H9 (cell line): ENCODE data around the gene RNLS. TPM values are rescaled to one million over a fixed set of nuclear protein-coding genes. Genes with fewer than 3 reads are reported as not detected.

ENCODE experiments used
- DNase-seq: peaks from one replicate; pipeline ENCODE4 v3.0.0-alpha.2; 2017
- H2AFZ ChIP-seq: one replicate; pipeline ENCODE4 v1.6.1; 2013; ENCODE audit warnings: mild to moderate bottlenecking, low read length, control low read depth, moderate library complexity
- H2AK5ac ChIP-seq: 2 replicates; pipeline ENCODE4 v1.6.1; 2013; ENCODE audit warnings: low read length, control low read depth, mixed read lengths; ENCODE audit not compliant: insufficient read length
- H2BK120ac ChIP-seq: one replicate; pipeline ENCODE4 v1.6.1; 2013; ENCODE audit warnings: low read depth, mild to moderate bottlenecking, low read length, control low read depth, inconsistent platforms; ENCODE audit not compliant: poor library complexity, severe bottlenecking
- H2BK12ac ChIP-seq: 2 replicates; pipeline ENCODE4 v1.6.1; 2013; ENCODE audit warnings: low read length, control low read depth, mixed read lengths, low read depth; ENCODE audit not compliant: insufficient read length
- H2BK15ac ChIP-seq: 2 replicates; pipeline ENCODE4 v1.6.1; 2013; ENCODE audit warnings: low read depth, low read length, control low read depth
- H2BK20ac ChIP-seq: one replicate; pipeline ENCODE4 v1.6.1; 2013; ENCODE audit warnings: low read depth, mild to moderate bottlenecking, low read length, control low read depth, inconsistent platforms; ENCODE audit not compliant: poor library complexity, severe bottlenecking
- H2BK5ac ChIP-seq: 2 replicates; pipeline ENCODE4 v1.6.1; 2013; ENCODE audit warnings: low read length, control low read depth, mixed read lengths; ENCODE audit not compliant: insufficient read length
- H3K14ac ChIP-seq: 2 replicates; pipeline ENCODE4 v1.6.1; 2013; ENCODE audit warnings: low read length, control low read depth; ENCODE audit not compliant: insufficient read depth
- H3K18ac ChIP-seq: 2 replicates; pipeline ENCODE4 v1.6.1; 2013; ENCODE audit warnings: low read depth, mild to moderate bottlenecking, mixed read lengths, low read length, control low read depth; ENCODE audit not compliant: insufficient read length
- H3K23ac ChIP-seq: 2 replicates; pipeline ENCODE4 v1.6.1; 2013; ENCODE audit warnings: low read length, control low read depth, mixed read lengths, low read depth; ENCODE audit not compliant: insufficient read length
- H3K23me2 ChIP-seq: 2 replicates; pipeline ENCODE4 v1.6.1; 2013; ENCODE audit warnings: low read depth, mild to moderate bottlenecking, mixed read lengths, low read length, control low read depth; ENCODE audit not compliant: insufficient read length, poor library complexity, severe bottlenecking
- H3K27ac ChIP-seq: 2 replicates; pipeline ENCODE4 v1.5.1; 2013; ENCODE audit warnings: low read length, control low read depth, mixed read lengths, low read depth; ENCODE audit not compliant: insufficient read length
- H3K27me3 ChIP-seq: 2 replicates; pipeline ENCODE4 v1.6.1; 2013; ENCODE audit warnings: low read length, control low read depth, inconsistent platforms; ENCODE audit not compliant: insufficient read depth
- H3K4ac ChIP-seq: 2 replicates; pipeline ENCODE4 v1.6.1; 2013; ENCODE audit warnings: low read depth, mild to moderate bottlenecking, control low read depth, inconsistent platforms, low read length, moderate library complexity
- H3K4me1 ChIP-seq: 2 replicates; pipeline ENCODE4 v1.6.1; 2013; ENCODE audit warnings: low read length, control low read depth, inconsistent platforms; ENCODE audit not compliant: insufficient read depth
- H3K4me2 ChIP-seq: 2 replicates; pipeline ENCODE4 v1.6.1; 2013; ENCODE audit warnings: low read length, control low read depth, mixed read lengths; ENCODE audit not compliant: insufficient read length, insufficient read depth
- H3K56ac ChIP-seq: 2 replicates; pipeline ENCODE4 v1.6.1; 2013; ENCODE audit warnings: low read depth, mild to moderate bottlenecking, mixed read lengths, low read length, control low read depth; ENCODE audit not compliant: insufficient read length
- H3K79me1 ChIP-seq: 2 replicates; pipeline ENCODE4 v1.6.1; 2013; ENCODE audit warnings: low read depth, mild to moderate bottlenecking, moderate library complexity, low read length, control low read depth, inconsistent platforms; ENCODE audit not compliant: insufficient read depth, poor library complexity, severe bottlenecking
- H3K79me2 ChIP-seq: 2 replicates; pipeline ENCODE4 v1.6.1; 2013; ENCODE audit warnings: low read length, control low read depth, inconsistent platforms; ENCODE audit not compliant: insufficient read depth
- H3K9ac ChIP-seq: 2 replicates; pipeline ENCODE4 v1.6.1; 2013; ENCODE audit warnings: low read length, control low read depth, mixed read lengths; ENCODE audit not compliant: insufficient read length; ENCODE audit errors: extremely low read depth
- H3K9me3 ChIP-seq: one replicate; pipeline ENCODE4 v1.6.1; 2013; ENCODE audit warnings: low read depth, low read length, inconsistent platforms; ENCODE audit not compliant: control insufficient read depth
- H3T11ph ChIP-seq: one replicate; pipeline ENCODE4 v1.6.1; 2013; ENCODE audit warnings: mild to moderate bottlenecking, low read length, control low read depth, inconsistent platforms
- H4K20me1 ChIP-seq: one replicate; pipeline ENCODE4 v1.6.1; 2013; ENCODE audit not compliant: control insufficient read depth, insufficient read length, insufficient read depth
- H4K5ac ChIP-seq: 2 replicates; pipeline ENCODE4 v1.6.1; 2013; ENCODE audit warnings: low read depth, mild to moderate bottlenecking, mixed read lengths, low read length, control low read depth; ENCODE audit not compliant: insufficient read length
- H4K8ac ChIP-seq: replicated peaks from 2 replicates; pipeline ENCODE4 v1.6.1; 2013; ENCODE audit warnings: low read length, control low read depth, mixed read lengths, low read depth; ENCODE audit not compliant: insufficient read length
- H4K91ac ChIP-seq: 2 replicates; pipeline ENCODE4 v1.6.1; 2013; ENCODE audit warnings: low read depth, mild to moderate bottlenecking, moderate library complexity, mixed read lengths, low read length, control low read depth; ENCODE audit not compliant: insufficient read length
- H3K27ac Mint-ChIP-seq, 3 experiments: 2 replicates in 2 of 3; 3 replicates in 1 of 3; pipeline ENCODE4 v1.8.0; 2020 to 2021; ENCODE audit warnings: mixed read lengths in 3 of 3, mild to moderate bottlenecking in 1 of 3, moderate library complexity in 1 of 3
- H3K27me3 Mint-ChIP-seq: 2 replicates; pipeline ENCODE4 v1.8.0; 2021; ENCODE audit warnings: low read depth, mild to moderate bottlenecking, moderate library complexity, mixed read lengths
- H3K36me3 Mint-ChIP-seq, 3 experiments: 2 replicates in 2 of 3; 3 replicates in 1 of 3; pipeline ENCODE4 v1.8.0; 2020 to 2021; ENCODE audit warnings: low read depth in 3 of 3, mixed read lengths in 3 of 3; ENCODE audit not compliant: insufficient read depth in 1 of 3
- H3K4me1 Mint-ChIP-seq, 2 experiments: 2 replicates each; pipeline ENCODE4 v1.8.0; 2020; ENCODE audit warnings: mixed read lengths in 2 of 2
- H3K4me3 Mint-ChIP-seq, 2 experiments: 2 replicates in 1 of 2; 3 replicates in 1 of 2; pipeline ENCODE4 v1.8.0; 2020 to 2021; ENCODE audit warnings: mild to moderate bottlenecking in 2 of 2, mixed read lengths in 2 of 2, moderate library complexity in 1 of 2
- H3K9me3 Mint-ChIP-seq, 2 experiments: 2 replicates in 1 of 2; 3 replicates in 1 of 2; pipeline ENCODE4 v1.8.0; 2020; ENCODE audit warnings: mild to moderate bottlenecking in 2 of 2, mixed read lengths in 2 of 2, moderate library complexity in 1 of 2
- CTCF ChIP-seq: fragments of 200-600 bp; sonication (generic); conservative IDR thresholded peaks from 3 replicates; pipeline ENCODE4 v1.8.0; 2021; ENCODE audit warnings: antibody characterized with exemption, mild to moderate bottlenecking
- WGBS: extraction: QIAGEN DNeasy Blood & Tissue Kit; methylation state at CpG from one replicate; pipeline ENCODE4 v1.1.7; 2013; ENCODE audit warnings: missing lambda C conversion rate, low lambda C conversion rate, mixed read lengths; ENCODE audit not compliant: insufficient read length; ENCODE audit errors: extremely low coverage; 5-methylcytosine and 5-hydroxymethylcytosine counted together
- total RNA-seq: library from RNA; stranded (reverse); gene quantifications from 2 replicates; pipeline ENCODE4 v1.2.1, GENCODE V29; 2021

RNLS gene
- total RNA-seq, 1 experiment from 2014 or later = 7.5 TPM

GRCh38 chr10:88553116-88553752 is 29.9 kb downstream of the RNLS start:
- H3K4me1 Mint-ChIP-seq = peaks cover 0 to 4% of the 10 kb centered on the region in 2 experiments; a peak in 2 of 4 replicates
- no peak overlapping the region for H2AK5ac ChIP-seq
- no peaks in the 10 kb centered on the region for H4K20me1 ChIP-seq
- no peak overlapping the region for H3K56ac ChIP-seq
- H3K27me3 ChIP-seq = no peaks in the 10 kb centered on the region
- WGBS = no CpG with 5 or more reads among the region's 2 CpGs
- H2BK15ac ChIP-seq = no peak overlapping the region
- no peak overlapping the region for H3K23ac ChIP-seq
- H2BK12ac ChIP-seq = no peak overlapping the region
- H3K14ac ChIP-seq = no peak overlapping the region
- no peak overlapping the region for H3K27ac ChIP-seq
- TF ChIP-seq CTCF = peak; percentile 76
- no peak overlapping the region for H4K8ac ChIP-seq
- no peak overlapping the region for H3K4me3 Mint-ChIP-seq
- no peak overlapping the region for H4K5ac ChIP-seq
- H3K9me3 Mint-ChIP-seq = no peaks in the 10 kb centered on the region
- no peak overlapping the region for H2BK120ac ChIP-seq
- H3K27me3 Mint-ChIP-seq = no peaks in the 10 kb centered on the region
- H3K36me3 Mint-ChIP-seq = no peaks in the 10 kb centered on the region
- no peak overlapping the region for H3T11ph ChIP-seq
- no peaks in the 10 kb centered on the region for H3K23me2 ChIP-seq
- H2AFZ ChIP-seq = no peak overlapping the region
- no peak overlapping the region for H3K9ac ChIP-seq
- no peak overlapping the region for H3K4ac ChIP-seq
- no peaks in the 10 kb centered on the region for H3K9me3 ChIP-seq
- no peaks in the 10 kb centered on the region for H3K79me2 ChIP-seq
- no peak overlapping the region for H2BK5ac ChIP-seq
- no peak overlapping the region for H4K91ac ChIP-seq
- H3K79me1 ChIP-seq = no peaks in the 10 kb centered on the region
- DNase-seq = no peak
- no peak overlapping the region for H2BK20ac ChIP-seq
- no peak overlapping the region for H3K18ac ChIP-seq
- H3K4me2 ChIP-seq = no peak overlapping the region
- H3K27ac Mint-ChIP-seq = no peak overlapping the region
- no peaks in the 10 kb centered on the region; the same call in 1 of the 2 replicates for H3K4me1 ChIP-seq
